A549 (cell line): ENCODE data around the gene RCCD1. TPM values are rescaled to one million over a fixed set of nuclear protein-coding genes. Genes with fewer than 3 reads are reported as not detected.
"Not testable (repeated sequence)": the region's sequence is repeated elsewhere in the genome, so short reads cannot be mapped to it uniquely, and the experiment has no call there.

Source experiments
- ATAC-seq, 2 experiments: fragments of 200-7000 bp in 1 of 2; fragments of >200 bp in 1 of 2; cut with Nextera tagmentation in 1 of 2; cut with Tn5 transposase in 1 of 2; 3 replicates each; pipeline versions ENCODE4 v1.8.0 to v1.9.1; 2018 to 2020; ENCODE audit warnings: mild to moderate bottlenecking in 1 of 2, moderate library complexity in 1 of 2
- CTCF ChIA-PET: fragments of 300-600 bp; sonication (Branson Sonifier 250); formaldehyde crosslinking; extraction: SDS; loops from one replicate; lab custom pipeline; 2021; ENCODE audit warnings: antibody characterized with exemption, inconsistent platforms; lab: Yijun Ruan, JAX
- POLR2A ChIA-PET: fragments of 350-600 bp; formaldehyde crosslinking; extraction: SDS; loops from one replicate; lab custom pipeline; 2021; ENCODE audit warnings: antibody characterized with exemption, inconsistent platforms; lab: Yijun Ruan, JAX
- DNase-seq, 2 experiments: peaks; one replicate each; pipeline versions ENCODE4 v3.0.0 to v3.0.0-alpha.2; 2011 to 2016; ENCODE audit warnings: low read depth in 1 of 2, low spot score in 1 of 2
- FAIRE-seq: peaks from 2 replicates; lab custom pipeline; 2011; peaks lifted over from hg19 to GRCh38; lab: Jason Lieb, UNC
- H3K27ac ChIP-seq, 2 experiments: fragments of >200 bp; sonication (Bioruptor Twin); formaldehyde crosslinking; 3 replicates each; pipeline ENCODE4 v1.5.1; 2016 to 2017
- H3K4me1 ChIP-seq: fragments of >200 bp; sonication (Bioruptor Twin); formaldehyde crosslinking; 3 replicates; pipeline ENCODE4 v1.6.1; 2016
- H3K4me2 ChIP-seq: fragments of >200 bp; sonication (Bioruptor Twin); formaldehyde crosslinking; 3 replicates; pipeline ENCODE4 v1.6.1; 2016
- H3K4me3 ChIP-seq: fragments of >200 bp; sonication (Bioruptor Twin); formaldehyde crosslinking; 3 replicates; pipeline ENCODE4 v1.5.1; 2016
- H3K9me3 ChIP-seq: fragments of >200 bp; sonication (Bioruptor Twin); formaldehyde crosslinking; 3 replicates; pipeline ENCODE4 v1.6.1; 2016
- ATOH8 ChIP-seq: fragments of 250-450 bp; sonication (Bioruptor Pico); IDR thresholded peaks from 2 replicates; pipeline ENCODE4 v1.5.0; 2020; ENCODE audit warnings: low read depth, mild to moderate bottlenecking, moderate library complexity
- CBX8 ChIP-seq: fragments of 200-600 bp; sonication (generic); IDR thresholded peaks from 2 replicates; pipeline ENCODE4 v1.6.1; 2016
- FOSB ChIP-seq: fragments of 250-450 bp; sonication (Bioruptor Pico); IDR thresholded peaks from 2 replicates; pipeline ENCODE4 v1.5.0; 2020; ENCODE audit warnings: mild to moderate bottlenecking, moderate library complexity
- FOSL2 ChIP-seq, 2 experiments: fragments of 450-650 bp in 1 of 2; fragments of >200 bp in 1 of 2; sonication (Bioruptor Twin) in 1 of 2; formaldehyde crosslinking; IDR thresholded peaks; 2 replicates each; pipeline versions ENCODE4 v1.5.0 to v1.6.1; 2016 to 2020; ENCODE audit warnings: mild to moderate bottlenecking in 1 of 2, moderate library complexity in 1 of 2
- HDAC2 ChIP-seq: fragments of 200-600 bp; sonication (generic); IDR thresholded peaks from 2 replicates; pipeline ENCODE4 v1.6.1; 2016
- HEYL ChIP-seq: fragments of 250-450 bp; sonication (Bioruptor Pico); IDR thresholded peaks from 2 replicates; pipeline ENCODE4 v1.8.0; 2021; ENCODE audit warnings: mild to moderate bottlenecking, moderate library complexity
- JUN ChIP-seq, 2 experiments: fragments of >200 bp; sonication (Bioruptor Twin); formaldehyde crosslinking; IDR thresholded peaks; 2 replicates in 1 of 2; 3 replicates in 1 of 2; pipeline ENCODE4 v1.6.1; 2016 to 2017
- JUNB ChIP-seq: fragments of >200 bp; sonication (Bioruptor Twin); formaldehyde crosslinking; IDR thresholded peaks from 2 replicates; pipeline ENCODE4 v1.6.1; 2016
- MAFK ChIP-seq: fragments of 450-650 bp; IDR thresholded peaks from 2 replicates; pipeline ENCODE4 v1.6.1; 2014; ENCODE audit not compliant: partially characterized antibody
- MAZ ChIP-seq: fragments of 150-350 bp; IDR thresholded peaks from 2 replicates; pipeline ENCODE4 v1.6.1; 2014; ENCODE audit warnings: antibody characterized with exemption, low read depth, low read length, borderline replicate concordance
- NFE2L2 ChIP-seq: fragments of 150-350 bp; conservative IDR thresholded peaks from 2 replicates; pipeline ENCODE4 v1.6.1; 2014; ENCODE audit warnings: low read length
- PHF8 ChIP-seq: fragments of 200-600 bp; sonication (generic); IDR thresholded peaks from 2 replicates; pipeline ENCODE4 v1.6.1; 2016; ENCODE audit warnings: low read depth, mild to moderate bottlenecking, antibody characterized with exemption, moderate library complexity, borderline replicate concordance
- RAD21 ChIP-seq, 2 experiments: fragments of >200 bp in 1 of 2; sonication (Bioruptor Twin) in 1 of 2; formaldehyde crosslinking in 1 of 2; IDR thresholded peaks in 1 of 2; conservative IDR thresholded peaks in 1 of 2; 2 replicates in 1 of 2; 3 replicates in 1 of 2; pipeline ENCODE4 v1.6.1; 2012 to 2018; ENCODE audit warnings: inconsistent platforms in 1 of 2
- RARB ChIP-seq: fragments of 250-450 bp; sonication (Bioruptor Pico); IDR thresholded peaks from 2 replicates; pipeline ENCODE4 v1.8.0; 2021; ENCODE audit warnings: mild to moderate bottlenecking, moderate library complexity
- REST ChIP-seq: fragments of 200-600 bp; sonication (generic); IDR thresholded peaks from 2 replicates; pipeline ENCODE4 v1.6.1; 2016; ENCODE audit warnings: antibody characterized with exemption, mild to moderate bottlenecking, moderate library complexity
- RFX5 ChIP-seq: fragments of 450-650 bp; IDR thresholded peaks from 2 replicates; pipeline ENCODE4 v1.7.1; 2014; ENCODE audit warnings: antibody characterized with exemption, mild to moderate bottlenecking, moderate library complexity
- ZC3H11A ChIP-seq: fragments of 450-650 bp; IDR thresholded peaks from 2 replicates; pipeline ENCODE4 v1.6.1; 2014; ENCODE audit warnings: antibody characterized with exemption, mild to moderate bottlenecking
- WGBS: methylation state at CpG from one replicate; pipeline ENCODE4 v1.1.6; 2017; ENCODE audit errors: missing lambda C conversion rate; 5-methylcytosine and 5-hydroxymethylcytosine counted together
- polyA plus RNA-seq, 4 experiments: library from polyadenylated mRNA; depleted of rRNA in 3 of 4; stranded (reverse); fragments of >200 nt; fragmentation: RNase III in 1 of 4; extraction: RNeasy Plus Mini Kit Qiagen cat#74134 plus additional on column Dnase treatment in 1 of 4; gene quantifications; 2 replicates in 3 of 4; 3 replicates in 1 of 4; pipeline ENCODE4 v1.2.3, GENCODE V29; 2011 to 2017
- TF ChIP-seq, protein P1 (sequence below): IDR thresholded peaks from 2 replicates; pipeline ENCODE4 v1.6.1; 2012

The RCCD1 gene
- polyA plus RNA-seq, 2 of the 4 experiments (the other 2 are of a cell fraction) = 25.3 to 37.2 TPM

DNA sequence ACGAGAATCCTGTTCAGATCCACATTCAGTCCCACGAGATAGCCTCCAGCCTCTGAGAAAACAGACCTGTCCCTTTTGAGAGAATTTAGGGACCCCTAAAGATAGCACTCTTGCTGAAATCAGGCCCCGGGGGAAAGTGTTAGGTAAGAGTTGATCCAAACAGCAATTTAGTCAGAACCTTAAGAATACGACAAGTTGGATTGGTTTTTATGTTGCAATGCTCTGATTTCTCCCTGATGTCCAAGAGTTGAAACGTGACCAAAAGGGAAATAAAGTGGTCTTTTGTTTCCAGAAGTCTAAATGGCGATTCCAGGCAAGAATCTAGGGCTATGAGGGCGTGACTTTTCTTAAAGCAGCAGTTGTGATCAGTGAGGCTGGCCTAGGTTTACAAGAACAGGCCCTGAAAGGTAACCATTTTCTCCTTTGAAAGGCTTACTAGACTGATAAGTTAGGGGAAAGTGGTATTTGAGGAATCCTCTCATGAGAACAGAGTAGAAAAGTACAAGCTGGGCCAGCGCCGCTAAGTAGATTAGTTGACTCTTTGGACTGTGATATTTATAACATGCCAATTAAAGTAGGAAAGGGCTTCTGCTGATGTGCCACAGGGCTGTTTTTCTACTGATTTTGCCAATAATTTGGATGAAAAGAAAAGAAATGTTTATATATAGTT is 46.7 kb upstream of the RCCD1 start (continued):
- no peak for TF ChIP-seq REST
- TF ChIP-seq HDAC2 = no peak
- TF ChIP-seq JUNB = no peak
- no peak for TF ChIP-seq NFE2L2
- no peak for TF ChIP-seq RARB (CRISPR knock-in tag)
- TF ChIP-seq MAZ = no peak
- no peak for TF ChIP-seq RAD21 (conservative IDR thresholded peaks at IDR 0.05 in 1 of 2, IDR thresholded peaks at IDR 0.05 in 1 of 2)
- no peak for TF ChIP-seq MAFK

DNA sequence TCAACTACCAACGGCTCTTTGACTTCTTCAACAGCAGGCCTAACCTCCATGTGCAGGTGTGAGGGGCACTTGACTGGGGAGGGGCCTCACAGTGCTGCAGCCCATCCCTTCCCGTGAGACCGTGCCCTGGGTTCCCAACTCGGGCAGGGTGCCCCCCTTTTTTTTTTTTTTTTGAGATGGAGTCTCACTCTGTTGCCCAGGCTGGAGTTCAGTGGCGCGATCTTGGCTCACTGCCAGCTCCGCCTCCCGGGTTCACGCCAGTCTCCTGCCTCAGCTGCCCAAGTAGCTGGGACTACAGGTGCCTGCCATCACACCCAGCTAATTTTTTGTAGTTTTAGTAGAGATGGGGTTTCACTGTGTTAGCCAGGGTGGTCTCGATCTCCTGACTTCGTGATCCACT is 45.2 kb upstream of the RCCD1 start:
- H3K4me1 ChIP-seq, DNase-seq, H3K27ac ChIP-seq, H3K4me3 ChIP-seq, POLR2A ChIA-PET, FAIRE-seq, H3K9me3 ChIP-seq, H3K4me2 ChIP-seq, ATAC-seq: not testable (repeated sequence)
- WGBS = 90% methylated on average over 11 of the region's 11 CpGs
- CTCF ChIA-PET = interaction anchor here (1.4 to 5.9 kb wide), 4 partner anchors 10 to 427 kb away, joined by 4 to 38 read pairs (median 18); partner anchors contain the start of genes HDDC3 and UNC45A

- Histone ChIP-seq H3K27ac (no peak overlapping the region), H3K4me1 (no peaks in the 10 kb centered on the region), H3K9me3 (no peaks in the 10 kb centered on the region), H3K4me2 (no peak overlapping the region), H3K4me3 (no peak overlapping the region)
- 96% methylated on average over 8 of the region's 8 CpGs for WGBS
- ChIA-PET CTCF (interaction anchor here (1.1 to 9.2 kb wide), 7 partner anchors 7 to 428 kb away, joined by 3 to 83 read pairs (median 5); partner anchors contain the start of genes HDDC3, MAN2A2 and UNC45A), POLR2A (no interaction called here)
- FAIRE-seq (no peak), DNase-seq (no peak), ATAC-seq (no peak)
- TF ChIP-seq ZC3H11A (no peak), RFX5 (no peak), MAFK (no peak), PHF8 (no peak), JUNB (no peak), HDAC2 (no peak), JUN (IDR thresholded peaks at IDR 0.05) (no peak), CBX8 (no peak), ATOH8 (CRISPR knock-in tag) (no peak), HEYL (CRISPR knock-in tag) (no peak), FOSB (CRISPR knock-in tag) (no peak), FOSL2 (IDR thresholded peaks at IDR 0.05) (no peak), FOSL2 (CRISPR knock-in tag; IDR thresholded peaks at IDR 0.05) (no peak), RARB (CRISPR knock-in tag) (no peak)
- TF ChIP-seq, protein P1, sequence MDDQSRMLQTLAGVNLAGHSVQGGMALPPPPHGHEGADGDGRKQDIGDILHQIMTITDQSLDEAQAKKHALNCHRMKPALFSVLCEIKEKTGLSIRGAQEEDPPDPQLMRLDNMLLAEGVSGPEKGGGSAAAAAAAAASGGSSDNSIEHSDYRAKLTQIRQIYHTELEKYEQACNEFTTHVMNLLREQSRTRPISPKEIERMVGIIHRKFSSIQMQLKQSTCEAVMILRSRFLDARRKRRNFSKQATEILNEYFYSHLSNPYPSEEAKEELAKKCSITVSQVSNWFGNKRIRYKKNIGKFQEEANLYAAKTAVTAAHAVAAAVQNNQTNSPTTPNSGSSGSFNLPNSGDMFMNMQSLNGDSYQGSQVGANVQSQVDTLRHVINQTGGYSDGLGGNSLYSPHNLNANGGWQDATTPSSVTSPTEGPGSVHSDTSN = no peak
These were observed 44.7 kb upstream of the RCCD1 start for GRCh38 chr15:90909976-90910375.
